ENCODE results near the gene EFHC1.

DNA sequence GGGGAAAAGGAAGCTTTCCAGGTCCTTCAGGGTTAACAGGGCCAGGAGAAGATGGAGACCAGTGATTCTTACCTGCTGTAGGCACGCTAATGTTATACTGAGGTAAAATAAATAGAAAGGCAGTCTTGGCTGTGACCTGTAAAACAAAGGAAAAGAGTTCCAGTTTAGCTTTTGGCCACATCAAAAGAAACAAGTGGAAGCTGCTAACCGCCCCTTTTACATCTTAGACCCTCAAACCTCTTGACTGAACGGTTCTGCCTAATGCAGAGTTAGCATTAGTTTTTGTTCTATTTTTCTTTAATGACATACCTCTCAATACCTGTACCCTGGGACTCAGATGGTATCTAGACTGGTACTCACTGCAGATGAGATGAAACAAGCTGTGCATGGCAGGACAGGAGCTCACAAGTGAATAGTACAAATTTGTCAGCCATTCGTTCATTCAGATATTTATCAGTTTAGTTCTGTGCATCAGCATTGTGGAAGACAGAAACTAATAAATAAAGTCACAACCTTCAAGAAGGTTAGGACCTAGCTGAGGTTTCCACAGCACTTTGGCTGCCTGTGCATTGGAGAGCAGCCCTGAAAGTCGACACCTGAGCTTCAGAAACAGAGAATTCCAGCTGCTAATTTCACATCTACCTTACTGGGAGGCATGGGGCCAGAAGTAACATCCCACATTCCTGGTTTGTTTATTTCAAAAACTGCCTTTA, 115.7 kb downstream of the EFHC1 start:
- TF ChIP-seq POLR2AphosphoS5 (IDR thresholded peaks at IDR 0.05; ENCODE audit: low read depth, low read length) (no peak), SIN3A (IDR thresholded peaks at IDR 0.05; ENCODE audit: borderline replicate concordance, insufficient read depth, low read length) (no peak)
